NCI-H2029 treated with DMSO at 0.1 percent for 48 hours (cell line): ENCODE data around the gene TMEM165.
"Not testable (repeated sequence)": the region's sequence is repeated elsewhere in the genome, so short reads cannot be mapped to it uniquely, and the experiment has no call there.

Source experiments
- DNase-seq: peaks from one replicate; lab custom pipeline; 2025; lab: John Stamatoyannopoulos, UW

Gene TMEM165, protein sequence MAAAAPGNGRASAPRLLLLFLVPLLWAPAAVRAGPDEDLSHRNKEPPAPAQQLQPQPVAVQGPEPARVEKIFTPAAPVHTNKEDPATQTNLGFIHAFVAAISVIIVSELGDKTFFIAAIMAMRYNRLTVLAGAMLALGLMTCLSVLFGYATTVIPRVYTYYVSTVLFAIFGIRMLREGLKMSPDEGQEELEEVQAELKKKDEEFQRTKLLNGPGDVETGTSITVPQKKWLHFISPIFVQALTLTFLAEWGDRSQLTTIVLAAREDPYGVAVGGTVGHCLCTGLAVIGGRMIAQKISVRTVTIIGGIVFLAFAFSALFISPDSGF

DNA sequence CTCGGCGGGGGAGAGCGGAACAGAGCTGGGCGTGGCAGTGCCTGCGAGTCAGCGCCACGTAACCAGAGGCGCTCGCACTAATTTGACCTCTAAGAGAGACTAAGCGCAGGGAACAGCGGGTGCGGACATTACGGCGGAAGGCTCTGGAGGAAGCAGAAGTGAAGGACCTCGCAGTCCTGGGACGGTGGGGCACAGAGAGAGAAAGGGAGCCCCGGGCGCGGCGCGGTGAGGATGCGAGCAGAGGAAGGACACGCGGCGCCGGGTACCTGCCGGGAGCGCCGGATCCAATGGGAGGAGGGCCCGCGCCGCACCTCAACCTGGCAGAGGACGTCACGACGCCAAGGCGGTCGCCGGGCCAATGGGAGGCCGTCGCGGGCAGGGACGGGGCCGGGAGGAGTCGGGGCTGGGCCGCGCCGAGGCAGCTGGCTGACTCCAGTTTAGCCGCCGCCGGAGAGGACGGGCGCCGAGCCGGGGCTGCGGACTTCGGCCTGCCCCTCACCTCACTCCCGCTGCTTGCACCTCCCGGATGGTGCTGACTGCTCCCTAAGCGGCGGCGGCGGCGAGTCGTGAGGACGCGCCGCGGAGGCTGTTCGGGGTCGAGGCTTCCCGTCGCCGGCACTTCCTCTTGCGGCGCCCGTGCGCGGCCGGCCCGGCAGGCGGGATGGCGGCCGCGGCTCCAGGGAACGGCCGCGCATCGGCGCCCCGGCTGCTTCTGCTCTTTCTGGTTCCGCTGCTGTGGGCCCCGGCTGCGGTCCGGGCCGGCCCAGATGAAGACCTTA lies at the start of gene TMEM165:
TSS of gene TMEM165 (plus strand) at position 429 of the 779 bp plus-strand sequence. CDS start at position 662, 233 bp downstream.
- DNase-seq = peak; percentile 43

DNA sequence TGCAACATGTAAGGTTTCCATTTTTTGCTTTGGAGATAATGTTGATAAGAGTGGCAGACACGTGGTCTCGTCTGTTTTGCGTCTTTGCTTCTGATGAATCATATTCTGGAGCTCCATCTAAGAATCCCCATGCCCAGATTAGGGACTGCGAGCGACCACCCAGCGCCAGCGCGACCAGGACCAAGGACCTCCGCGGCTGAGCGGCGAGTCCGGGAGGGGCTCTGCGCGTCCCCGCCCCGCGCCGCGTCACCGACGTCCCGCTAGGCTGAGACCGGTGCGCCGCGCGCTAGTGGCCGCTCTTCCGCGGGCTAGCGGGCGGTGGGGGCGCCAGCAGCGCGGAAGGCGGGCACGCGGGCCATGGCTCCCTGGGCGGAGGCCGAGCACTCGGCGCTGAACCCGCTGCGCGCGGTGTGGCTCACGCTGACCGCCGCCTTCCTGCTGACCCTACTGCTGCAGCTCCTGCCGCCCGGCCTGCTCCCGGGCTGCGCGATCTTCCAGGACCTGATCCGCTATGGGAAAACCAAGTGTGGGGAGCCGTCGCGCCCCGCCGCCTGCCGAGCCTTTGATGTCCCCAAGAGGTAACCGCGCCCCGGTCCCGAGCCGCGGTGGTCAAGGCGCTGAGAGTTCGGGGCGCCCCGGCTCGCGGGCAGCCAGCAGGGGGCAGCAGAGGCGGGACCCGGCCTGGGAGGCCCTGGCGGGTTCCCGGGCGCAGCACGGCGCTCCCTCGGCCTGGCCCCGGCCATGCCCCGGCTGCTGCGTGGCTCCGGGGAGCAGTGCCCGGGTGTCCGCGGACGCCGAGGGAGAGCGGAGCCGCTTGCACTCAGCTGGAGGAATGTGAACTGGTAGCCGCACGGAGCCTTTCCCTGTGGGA lies 49.5 kb upstream of the TMEM165 start, which contains the start of gene SRD5A3:
TSS of gene SRD5A3 (plus strand) at position 263 of the 871 bp plus-strand sequence. CDS start at position 358, 95 bp downstream.
- DNase-seq = peak; percentile 46

- no peak for DNase-seq
These were observed 48.9 kb upstream of the TMEM165 start for GRCh38 chr4:55346851-55347255.

DNA sequence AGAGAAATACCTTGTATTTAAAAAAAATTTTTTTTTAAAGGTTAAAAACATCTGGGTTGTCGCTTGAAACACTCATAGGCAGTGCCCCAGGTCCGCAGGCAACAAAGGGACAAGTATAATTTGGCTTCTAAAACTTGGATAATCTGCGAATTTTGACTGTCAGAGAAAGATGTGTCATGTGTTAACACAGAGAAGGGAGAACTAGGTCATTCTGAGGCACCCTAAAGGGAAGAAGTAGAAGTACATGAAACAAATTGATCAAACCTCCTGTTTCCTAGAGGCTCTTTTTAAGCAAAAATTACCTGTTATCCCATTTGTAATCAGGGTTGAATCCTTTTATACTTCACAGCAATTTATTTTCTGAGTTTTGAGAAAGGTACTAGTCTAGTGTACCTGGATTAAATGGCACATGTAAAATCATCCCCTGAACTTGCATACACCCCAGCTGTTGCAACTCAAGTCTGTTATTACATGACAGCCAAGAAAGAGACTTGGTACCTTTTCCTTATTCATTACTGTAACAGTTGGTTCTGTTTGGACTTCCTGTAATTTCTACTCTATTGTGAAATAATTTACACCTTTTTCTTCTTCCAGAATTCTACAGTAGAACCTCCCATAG lies 48.0 kb upstream of the TMEM165 start:
- no peak for DNase-seq

- DNase-seq = no peak
These were observed 47.3 kb upstream of the TMEM165 start for GRCh38 chr4:55348466-55348865.

DNA sequence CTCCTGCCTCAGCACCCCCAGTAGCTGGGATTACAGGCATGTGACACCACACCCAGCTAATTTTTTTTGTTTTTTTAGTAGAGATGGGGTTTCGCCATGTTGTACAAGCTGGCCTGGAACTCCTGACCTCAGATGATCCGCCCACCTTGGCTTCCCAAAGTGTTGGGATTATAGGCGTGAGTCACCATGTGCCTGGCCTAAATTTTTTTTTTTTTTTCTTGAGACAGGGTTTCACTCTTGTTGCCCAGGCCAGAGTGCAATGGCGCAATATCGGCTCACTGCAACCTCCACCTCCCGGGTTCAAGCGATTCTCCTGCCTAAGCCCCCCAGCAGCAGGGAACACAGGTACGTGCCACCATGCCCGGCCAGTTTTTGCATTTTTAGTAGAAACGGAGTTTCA lies 44.9 kb upstream of the TMEM165 start:
- not testable (repeated sequence) for DNase-seq

DNA sequence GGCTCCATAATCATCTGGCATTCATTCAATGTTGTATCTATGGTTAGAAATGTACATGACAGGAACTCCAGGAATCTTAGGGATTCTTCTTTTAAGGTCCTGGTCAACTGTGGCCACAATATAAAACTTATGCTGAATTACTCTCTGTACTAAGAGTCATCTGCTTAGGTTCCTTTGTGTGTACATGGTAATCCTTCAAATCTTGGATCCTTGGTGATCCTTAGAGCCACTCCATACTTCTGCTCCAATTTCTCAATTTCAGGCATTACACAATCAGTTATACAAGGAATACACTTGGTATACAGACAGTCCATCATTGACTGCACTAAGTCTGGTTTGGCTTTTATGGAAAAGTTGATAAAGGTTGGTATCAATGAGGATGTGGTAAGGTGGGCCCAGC lies 43.9 kb upstream of the TMEM165 start:
- no peak for DNase-seq

- DNase-seq = no peak
These were observed 43.0 kb upstream of the TMEM165 start for GRCh38 chr4:55352726-55353125.

GRCh38 chr4:55353228-55353747 lies 42.5 kb upstream of the TMEM165 start:
- DNase-seq = not testable (repeated sequence)

GRCh38 chr4:55354648-55355047 lies 41.1 kb upstream of the TMEM165 start:
- DNase-seq = no peak

DNA sequence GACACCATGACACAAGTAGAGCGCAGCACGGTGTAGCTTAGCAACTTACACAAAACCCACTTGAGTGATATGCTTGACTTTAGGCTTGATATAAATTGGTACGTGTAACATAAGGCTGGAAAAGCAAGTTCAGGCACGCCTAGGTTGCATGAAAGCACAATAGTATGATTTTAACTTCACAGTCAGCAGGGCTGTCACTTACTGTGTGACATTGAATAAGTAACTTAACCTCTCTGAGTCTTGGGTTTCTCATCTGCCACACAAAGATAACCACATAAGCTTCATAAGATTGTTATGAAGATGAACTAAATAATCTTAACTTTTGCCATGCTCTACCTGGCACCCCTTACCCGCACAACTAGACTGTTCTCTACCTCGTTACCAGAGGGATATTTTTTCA lies 40.2 kb upstream of the TMEM165 start:
- DNase-seq = no peak

DNA sequence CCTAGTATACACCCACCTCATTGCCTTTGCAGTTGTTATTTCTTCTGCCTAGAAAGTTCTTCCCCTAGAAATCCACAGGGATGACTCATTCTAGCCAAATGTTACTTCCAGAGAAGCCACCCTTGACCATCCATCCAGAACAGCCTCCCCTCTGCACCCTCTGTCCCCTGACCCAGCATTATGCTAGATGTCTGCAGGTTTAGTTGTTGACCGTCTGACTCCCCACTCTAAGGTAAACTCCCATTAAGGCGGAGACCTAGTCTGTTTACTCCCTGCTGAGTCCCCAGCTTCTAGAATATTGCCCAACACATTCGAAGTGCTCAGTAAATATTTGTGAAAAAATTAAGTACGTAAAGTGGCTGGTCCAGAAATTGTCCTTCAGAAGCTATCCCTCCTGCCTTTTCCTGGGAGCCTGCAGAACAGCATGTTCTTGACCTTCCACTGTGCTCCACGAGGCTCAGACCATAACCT lies 38.7 kb upstream of the TMEM165 start:
- DNase-seq = peak; percentile 21

DNA sequence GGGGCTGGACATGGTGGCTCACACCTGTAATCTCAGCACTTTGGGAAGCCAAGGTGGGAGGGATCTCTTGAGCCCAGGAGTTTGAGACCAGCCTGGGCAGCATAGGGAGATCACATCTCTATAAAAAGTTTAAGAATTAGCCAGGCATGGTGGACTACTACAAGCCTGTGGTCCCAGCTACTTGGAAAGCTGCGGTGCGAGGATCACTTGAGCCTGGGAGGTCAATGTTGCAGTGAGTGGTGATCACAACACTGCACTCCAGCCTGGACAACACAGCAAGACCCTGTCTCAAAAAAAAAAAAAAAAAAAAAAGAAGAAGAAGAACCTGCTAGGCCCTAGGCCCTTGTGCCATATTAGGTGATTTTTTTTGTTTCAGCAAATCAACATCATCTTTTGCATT lies 37.5 kb upstream of the TMEM165 start:
- no peak for DNase-seq

DNA sequence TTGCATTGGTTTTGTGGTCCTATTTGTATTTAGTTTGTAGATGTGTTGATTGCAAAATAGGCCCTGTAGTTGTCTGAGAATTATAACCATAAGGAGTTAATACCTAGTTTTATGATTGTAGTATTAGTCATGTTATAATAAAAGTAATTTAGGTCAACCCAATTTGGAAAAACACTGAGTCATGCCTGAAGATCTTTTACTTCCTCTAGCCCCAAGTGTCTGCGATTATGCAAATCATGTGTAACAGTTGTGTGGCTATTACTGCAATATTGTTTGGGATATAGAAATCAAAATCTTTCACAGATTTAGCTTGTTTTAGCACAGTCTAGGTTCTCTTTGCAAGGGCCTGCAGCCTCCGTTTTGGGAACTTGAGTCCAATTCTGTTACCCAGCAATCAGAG lies 37.1 kb upstream of the TMEM165 start:
- DNase-seq = no peak

GRCh38 chr4:55359397-55359916 lies 36.3 kb upstream of the TMEM165 start:
- no peak for DNase-seq

DNA sequence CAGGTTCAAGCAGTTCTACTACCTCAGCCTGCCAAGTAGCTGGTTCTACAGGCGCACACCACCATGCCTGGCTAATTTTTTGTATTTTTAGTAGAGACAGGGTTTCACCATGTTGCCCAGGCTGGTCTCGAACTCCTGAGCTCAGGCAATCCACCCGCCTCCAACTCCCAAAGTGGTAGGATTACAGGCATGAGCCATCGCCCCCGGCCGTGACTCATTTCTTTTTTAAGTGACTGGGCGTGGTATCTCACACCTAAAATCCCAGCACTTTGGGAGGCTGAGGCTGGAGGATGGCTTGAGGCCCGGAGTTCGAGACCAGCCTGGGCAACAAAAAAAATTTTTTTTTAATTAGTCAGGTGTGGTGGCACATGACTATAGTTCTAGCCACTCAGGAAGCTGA lies 32.8 kb upstream of the TMEM165 start:
- not testable (repeated sequence) for DNase-seq

- DNase-seq = no peak
These were observed 31.9 kb upstream of the TMEM165 start for GRCh38 chr4:55363691-55364351.

- DNase-seq = no peak
These were observed 30.9 kb upstream of the TMEM165 start for GRCh38 chr4:55364691-55365344.

- no peak for DNase-seq
These were observed 30.4 kb upstream of the TMEM165 start for GRCh38 chr4:55365345-55365728.

DNA sequence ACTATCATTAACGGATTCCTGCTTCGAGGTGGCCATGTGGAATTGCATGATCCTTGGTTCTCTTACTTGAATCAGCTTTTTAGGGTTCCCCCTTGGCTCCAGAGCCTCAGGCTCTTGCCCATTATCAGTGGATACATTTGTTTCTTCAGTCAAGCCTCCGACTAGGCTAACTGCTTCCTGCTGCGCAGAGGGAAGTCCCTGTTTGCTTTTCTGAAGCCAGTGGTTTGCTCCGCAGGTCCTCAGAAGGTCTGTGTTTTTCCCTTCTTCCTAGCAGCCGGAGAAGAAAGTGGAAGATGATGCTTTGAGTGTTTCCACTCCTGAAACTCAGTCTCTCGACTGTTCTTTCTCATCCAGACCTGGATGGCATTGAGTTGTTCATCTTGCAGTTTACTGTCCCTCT lies 29.1 kb upstream of the TMEM165 start:
- no peak for DNase-seq
